Progenitor cell of endocrine pancreas (in vitro differentiated cells): ENCODE data around the gene GNB1L. TPM values are rescaled to one million over a fixed set of nuclear protein-coding genes. Genes with fewer than 3 reads are reported as not detected.
A peak's percentile ranks its signal among the peaks of the same experiment; 100 is the strongest.

Source experiments
- DNase-seq: peaks from one replicate; pipeline ENCODE4 v3.0.0; 2021; ENCODE audit warnings: low spot score; ENCODE audit not compliant: unreplicated experiment
- H3K27ac Mint-ChIP-seq: 2 replicates; pipeline ENCODE4 v1.8.0; 2021; ENCODE audit warnings: mild to moderate bottlenecking, moderate library complexity, mixed read lengths
- H3K27me3 Mint-ChIP-seq: 2 replicates; pipeline ENCODE4 v1.8.0; 2021; ENCODE audit warnings: mixed read lengths
- H3K36me3 Mint-ChIP-seq: 2 replicates; pipeline ENCODE4 v1.8.0; 2022; ENCODE audit warnings: mixed read lengths; ENCODE audit not compliant: insufficient read depth
- H3K4me1 Mint-ChIP-seq: 2 replicates; pipeline ENCODE4 v1.8.0; 2021; ENCODE audit warnings: low read depth, mixed read lengths
- H3K4me3 Mint-ChIP-seq: 2 replicates; pipeline ENCODE4 v1.8.0; 2021; ENCODE audit warnings: low read depth, mild to moderate bottlenecking, moderate library complexity, mixed read lengths
- H3K9me3 Mint-ChIP-seq: 2 replicates; pipeline ENCODE4 v1.8.0; 2021; ENCODE audit warnings: low read depth, mixed read lengths
- total RNA-seq: library from RNA; stranded (reverse); gene quantifications from 2 replicates; pipeline ENCODE4 v1.2.1, GENCODE V29; 2021
- TF ChIP-seq, protein P1 (sequence below): fragments of 200-600 bp; sonication (generic); IDR thresholded peaks from one replicate; pipeline ENCODE4 v1.5.0; 2021; ENCODE audit warnings: antibody characterized with exemption, mild to moderate bottlenecking; ENCODE audit not compliant: unreplicated experiment

Gene GNB1L
- total RNA-seq, 1 donor from 2014 or later, result 9.9 TPM

DNA sequence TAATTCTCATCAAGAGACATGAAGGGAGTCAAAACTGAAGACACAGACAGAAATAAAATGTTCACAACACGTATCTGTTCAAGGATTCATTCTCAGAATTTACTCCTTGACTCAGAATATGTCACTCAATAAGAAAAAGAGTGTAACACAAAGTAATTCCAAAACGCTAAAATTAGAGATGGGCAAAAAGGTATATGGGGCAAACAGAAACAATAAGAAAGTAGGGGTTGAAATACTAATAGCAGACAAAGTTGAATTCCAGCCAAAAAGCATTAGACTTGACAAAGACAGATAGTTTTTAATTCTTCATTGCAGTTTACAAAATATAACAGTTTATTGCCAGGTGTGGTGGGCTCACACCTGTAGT lies 26.7 kb downstream of the GNB1L start:
- peaks cover 2% of the 10 kb centered on the region for H3K36me3 Mint-ChIP-seq
- TF ChIP-seq, protein P1, sequence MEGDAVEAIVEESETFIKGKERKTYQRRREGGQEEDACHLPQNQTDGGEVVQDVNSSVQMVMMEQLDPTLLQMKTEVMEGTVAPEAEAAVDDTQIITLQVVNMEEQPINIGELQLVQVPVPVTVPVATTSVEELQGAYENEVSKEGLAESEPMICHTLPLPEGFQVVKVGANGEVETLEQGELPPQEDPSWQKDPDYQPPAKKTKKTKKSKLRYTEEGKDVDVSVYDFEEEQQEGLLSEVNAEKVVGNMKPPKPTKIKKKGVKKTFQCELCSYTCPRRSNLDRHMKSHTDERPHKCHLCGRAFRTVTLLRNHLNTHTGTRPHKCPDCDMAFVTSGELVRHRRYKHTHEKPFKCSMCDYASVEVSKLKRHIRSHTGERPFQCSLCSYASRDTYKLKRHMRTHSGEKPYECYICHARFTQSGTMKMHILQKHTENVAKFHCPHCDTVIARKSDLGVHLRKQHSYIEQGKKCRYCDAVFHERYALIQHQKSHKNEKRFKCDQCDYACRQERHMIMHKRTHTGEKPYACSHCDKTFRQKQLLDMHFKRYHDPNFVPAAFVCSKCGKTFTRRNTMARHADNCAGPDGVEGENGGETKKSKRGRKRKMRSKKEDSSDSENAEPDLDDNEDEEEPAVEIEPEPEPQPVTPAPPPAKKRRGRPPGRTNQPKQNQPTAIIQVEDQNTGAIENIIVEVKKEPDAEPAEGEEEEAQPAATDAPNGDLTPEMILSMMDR, result no peak
- no peaks in the 10 kb centered on the region for H3K4me1 Mint-ChIP-seq
- H3K4me3 Mint-ChIP-seq, result no peak overlapping the region
- H3K9me3 Mint-ChIP-seq, result peaks cover 4% of the 10 kb centered on the region
- no peaks in the 10 kb centered on the region for H3K27me3 Mint-ChIP-seq
- DNase-seq, result no peak
- no peak overlapping the region for H3K27ac Mint-ChIP-seq

DNA sequence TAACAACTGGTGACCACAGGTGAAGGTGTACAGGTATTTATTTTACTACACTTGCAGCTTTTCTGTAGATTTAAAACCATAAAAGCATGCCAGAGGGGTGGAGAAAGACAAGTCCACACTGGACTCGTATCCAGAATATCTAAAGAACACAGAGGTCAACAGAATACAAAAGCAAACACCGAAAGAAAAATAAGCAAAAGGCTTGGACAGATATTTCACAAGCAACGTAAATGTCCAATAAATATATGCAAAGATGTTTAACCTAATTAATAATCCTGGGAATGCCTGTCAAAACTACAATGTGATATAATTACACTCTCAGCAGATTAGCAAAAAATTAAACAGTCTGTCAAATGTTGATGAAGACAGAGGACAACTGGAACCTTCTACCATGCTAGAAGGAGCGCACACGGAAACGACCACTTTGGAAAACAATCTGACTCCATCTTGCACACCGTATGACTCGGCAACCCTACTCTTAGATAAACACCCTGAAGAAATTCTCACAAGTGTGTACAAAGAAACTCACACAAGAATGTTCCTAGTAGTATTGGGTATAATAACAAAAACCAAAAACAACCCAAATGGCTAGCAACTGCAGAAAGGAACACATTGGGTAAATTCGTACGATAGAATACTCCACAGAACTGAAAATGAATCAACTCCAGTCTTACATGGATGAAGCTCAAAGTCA lies 27.2 kb downstream of the GNB1L start:
- Mint-ChIP-seq H3K27ac (no peak overlapping the region), H3K36me3 (peaks cover 2% of the 10 kb centered on the region), H3K9me3 (peaks cover 4% of the 10 kb centered on the region), H3K27me3 (no peaks in the 10 kb centered on the region), H3K4me3 (no peak overlapping the region), H3K4me1 (no peaks in the 10 kb centered on the region)
- TF ChIP-seq, protein P1, result no peak
- DNase-seq, result no peak

DNA sequence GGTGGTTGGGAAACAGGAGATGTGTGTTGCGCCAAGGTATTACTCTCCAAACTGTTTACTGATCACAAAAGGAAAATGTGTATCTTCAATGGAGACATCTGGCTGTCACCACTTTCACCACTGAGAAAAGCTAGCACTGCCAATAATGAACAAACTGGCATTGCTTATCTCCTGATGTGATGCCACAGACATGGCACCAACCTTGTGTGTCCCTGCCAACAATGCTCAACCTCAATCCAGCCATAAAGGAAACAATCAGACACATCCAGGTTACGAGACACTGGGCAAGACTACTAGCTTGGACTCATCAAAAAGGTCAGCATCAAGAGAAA lies 28.1 kb downstream of the GNB1L start:
- Mint-ChIP-seq H3K9me3 (peaks cover 4% of the 10 kb centered on the region), H3K27me3 (no peaks in the 10 kb centered on the region), H3K4me1 (no peaks in the 10 kb centered on the region), H3K36me3 (peaks cover 2% of the 10 kb centered on the region), H3K27ac (no peak overlapping the region), H3K4me3 (no peak overlapping the region)
- TF ChIP-seq, protein P1, result no peak
- no peak for DNase-seq

DNA sequence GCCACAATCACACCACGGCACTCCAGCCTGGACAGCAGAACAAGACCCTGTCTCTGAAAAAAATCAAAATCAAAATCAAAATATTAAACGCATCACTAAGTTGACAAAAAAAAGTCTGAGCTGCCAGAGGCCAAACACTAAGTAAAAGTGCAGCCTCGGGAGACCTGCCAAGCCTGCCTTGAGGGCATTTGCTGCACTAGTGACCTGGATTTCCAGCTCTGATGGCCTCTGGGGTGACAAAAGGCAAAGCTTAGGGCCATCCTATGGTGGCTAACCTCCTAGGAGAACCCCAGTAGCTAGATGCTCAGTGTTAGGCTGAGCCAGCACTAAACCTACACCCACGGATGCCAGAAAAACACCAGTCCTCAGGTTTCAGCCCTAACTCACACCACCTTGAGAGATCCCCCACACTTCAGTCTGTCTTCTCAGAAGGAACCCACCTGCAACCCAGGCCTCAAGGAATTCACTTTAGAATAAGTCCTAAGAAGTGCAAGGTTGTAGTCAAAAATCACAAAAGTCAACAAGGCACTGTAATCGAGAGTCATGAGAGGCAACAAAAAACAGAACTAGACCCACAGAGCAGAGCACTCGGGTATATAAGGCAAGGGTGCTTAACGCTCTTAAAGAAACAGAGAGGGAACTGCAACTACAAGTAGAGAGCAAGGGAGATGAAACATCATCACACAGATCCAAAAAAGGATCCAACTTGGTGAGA lies 28.6 kb downstream of the GNB1L start:
- H3K27me3 Mint-ChIP-seq, result no peaks in the 10 kb centered on the region
- H3K9me3 Mint-ChIP-seq, result peaks cover 4% of the 10 kb centered on the region
- DNase-seq, result no peak
- peak overlapping the region; percentile 25 for H3K27ac Mint-ChIP-seq
- H3K4me1 Mint-ChIP-seq, result no peaks in the 10 kb centered on the region
- no peak overlapping the region for H3K4me3 Mint-ChIP-seq
- TF ChIP-seq, protein P1, result no peak
- peaks cover 2% of the 10 kb centered on the region for H3K36me3 Mint-ChIP-seq

DNA sequence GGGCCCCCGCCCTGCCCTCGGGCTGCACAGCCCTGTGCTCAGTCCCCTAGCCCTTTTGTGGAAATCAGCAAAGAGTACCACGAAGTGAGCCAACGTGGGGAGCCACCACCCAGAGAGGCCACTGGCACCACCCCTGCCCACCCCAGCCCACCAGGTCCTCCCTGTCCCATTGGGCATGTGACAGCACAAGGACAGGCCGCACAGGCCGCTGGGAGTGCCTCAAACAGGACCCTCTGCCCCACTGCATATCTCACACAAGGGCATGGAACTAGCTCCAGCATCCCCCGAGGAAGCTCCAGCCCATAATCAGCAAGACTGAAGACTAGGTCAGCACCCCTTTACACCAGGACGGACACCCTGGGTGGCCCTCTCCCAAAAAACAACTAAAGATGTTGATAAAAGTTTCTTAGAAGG lies 29.7 kb downstream of the GNB1L start:
- Mint-ChIP-seq H3K9me3 (peaks cover 4% of the 10 kb centered on the region), H3K4me1 (no peaks in the 10 kb centered on the region), H3K4me3 (no peak overlapping the region), H3K27me3 (no peaks in the 10 kb centered on the region), H3K36me3 (peaks cover 2% of the 10 kb centered on the region), H3K27ac (no peak overlapping the region)
- TF ChIP-seq, protein P1, result no peak
- no peak for DNase-seq
